GM10248 (cell line): ENCODE results near the gene ARHGAP4.
A peak's percentile ranks its signal among the peaks of the same experiment; 100 is the strongest.

Source experiments
- CTCF ChIA-PET: fragments of 300-600 bp; sonication (Branson Sonifier 250); formaldehyde crosslinking; extraction: SDS; loops from one replicate; lab custom pipeline; 2021; ENCODE audit warnings: antibody characterized with exemption; lab: Yijun Ruan, JAX
- POLR2A ChIA-PET: fragments of 350-650 bp; sonication (Branson Sonifier 250); formaldehyde crosslinking; extraction: SDS; loops from one replicate; lab custom pipeline; 2020; ENCODE audit warnings: antibody characterized with exemption; lab: Yijun Ruan, JAX
- DNase-seq: peaks from one replicate; pipeline ENCODE4 v3.0.0; 2012; ENCODE audit errors: extremely low spot score
- CTCF ChIP-seq: IDR thresholded peaks from 2 replicates; pipeline ENCODE4 v1.5.1; 2012; ENCODE audit warnings: mild to moderate bottlenecking, low read depth; ENCODE audit errors: extremely low read depth, missing control alignments, control extremely low read depth

The ARHGAP4 gene

GRCh38 chrX:153886915-153887314 is 39.1 kb downstream of the ARHGAP4 start:
- ChIA-PET POLR2A (no interaction called here), CTCF (interaction anchor here (1.1 kb wide), 1 partner anchor 60 kb away, joined by 3 read pairs; no protein-coding TSS in a partner anchor)
- no peak for DNase-seq
- no peak for TF ChIP-seq CTCF

GRCh38 chrX:153885968-153886903 is 39.8 kb downstream of the ARHGAP4 start, which contains the start of gene L1CAM:
Gene L1CAM, minus strand, starts transcription at chrX:153886173. Its CDS starts 10,337 bp downstream, at chrX:153875836.
- CTCF ChIA-PET, result no interaction called here
- no peak for DNase-seq
- POLR2A ChIA-PET, result no interaction called here
- no peak for TF ChIP-seq CTCF

- POLR2A ChIA-PET, result no interaction called here
- CTCF ChIA-PET, result interaction anchor here (1.2 kb wide), 1 partner anchor 15 kb away, joined by 3 read pairs; no protein-coding TSS in a partner anchor
- no peak for DNase-seq
- no peak for TF ChIP-seq CTCF
These were observed 40.8 kb downstream of the ARHGAP4 start for GRCh38 chrX:153885208-153885787.

- CTCF ChIA-PET, result interaction anchor here (1.2 kb wide), 1 partner anchor 16 kb away, joined by 3 read pairs; no protein-coding TSS in a partner anchor
These were observed 41.5 kb downstream of the ARHGAP4 start for GRCh38 chrX:153884590-153884989.

GRCh38 chrX:153884136-153884535 is 41.9 kb downstream of the ARHGAP4 start:
- ChIA-PET POLR2A (no interaction called here), CTCF (interaction anchor here (1.2 kb wide), 1 partner anchor 16 kb away, joined by 3 read pairs; no protein-coding TSS in a partner anchor)
- no peak for TF ChIP-seq CTCF
- DNase-seq, result no peak

More at GRCh38 chrX:153884590-153884989, 41.5 kb downstream of the ARHGAP4 start:
- no peak for DNase-seq
- POLR2A ChIA-PET, result no interaction called here
- peak; percentile 15 for TF ChIP-seq CTCF

GRCh38 chrX:153883163-153883843 is 42.8 kb downstream of the ARHGAP4 start:
- CTCF ChIA-PET, result no interaction called here
- POLR2A ChIA-PET, result no interaction called here

More at GRCh38 chrX:153883163-153883843, 42.8 kb downstream of the ARHGAP4 start:
- DNase-seq, result no peak
- TF ChIP-seq CTCF, result no peak
